Muscle layer of duodenum (tissue), 2 donors: Measurements from ENCODE around the gene LHPP.

ENCODE experiments used
- H3K27ac ChIP-seq: one replicate; pipeline ENCODE4 v1.7.0; 2013; ENCODE audit warnings: mild to moderate bottlenecking, low read length
- H3K27me3 ChIP-seq: one replicate; pipeline ENCODE4 v1.7.0; 2013; ENCODE audit warnings: low read depth, mild to moderate bottlenecking, control low read depth, low read length
- H3K36me3 ChIP-seq, 2 donors: one replicate each; pipeline ENCODE4 v1.7.0; 2013; ENCODE audit warnings: low read length in 2 of 2, control low read depth in 1 of 2, mild to moderate bottlenecking in 1 of 2; ENCODE audit not compliant: insufficient read depth in 2 of 2, control insufficient read depth in 1 of 2
- H3K4me1 ChIP-seq, 2 donors: one replicate each; pipeline ENCODE4 v1.7.0; 2013; ENCODE audit warnings: low read length in 2 of 2, mild to moderate bottlenecking in 2 of 2, control low read depth in 1 of 2, moderate library complexity in 1 of 2; ENCODE audit not compliant: insufficient read depth in 2 of 2, control insufficient read depth in 1 of 2
- H3K4me3 ChIP-seq, 2 donors: one replicate each; pipeline ENCODE4 v1.7.0; 2013; ENCODE audit warnings: low read length in 2 of 2, low read depth in 1 of 2, mild to moderate bottlenecking in 1 of 2
- H3K9me3 ChIP-seq, 2 donors: one replicate each; pipeline ENCODE4 v1.7.0; 2013; ENCODE audit warnings: low read length in 2 of 2, control low read depth in 1 of 2, mild to moderate bottlenecking in 1 of 2; ENCODE audit not compliant: control insufficient read depth in 1 of 2
- donor health status: healthy.

Gene LHPP

DNA sequence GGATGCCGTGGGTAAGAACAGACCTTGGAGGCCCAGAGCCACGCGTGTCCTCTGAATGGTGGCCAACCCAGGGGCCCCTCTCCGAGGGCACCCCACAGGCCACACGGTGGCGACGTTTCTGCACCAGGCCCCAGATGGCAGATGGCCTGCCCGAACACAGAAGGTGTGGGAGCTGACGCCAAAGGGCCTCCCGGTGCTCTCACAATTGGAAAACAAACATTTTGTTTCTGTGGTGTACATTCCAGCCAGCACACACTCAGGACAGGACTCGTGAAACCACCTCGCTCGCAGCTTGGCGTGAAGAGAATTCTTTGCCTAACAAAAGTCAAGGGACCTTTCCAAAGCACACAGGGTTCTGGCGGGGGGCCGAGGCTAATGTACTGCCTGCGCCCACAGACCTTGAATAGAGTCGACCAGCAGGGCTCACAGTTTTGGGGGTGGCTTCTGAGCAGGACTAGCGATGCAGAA lies 170.5 kb downstream of the LHPP start:
- Histone ChIP-seq H3K27ac (no peak overlapping the region), H3K4me1 (peaks cover 10 to 47% of the 10 kb centered on the region in 2 donors)

GRCh38 chr10:124632566-124632965 lies 170.9 kb downstream of the LHPP start:
- Histone ChIP-seq H3K9me3 (no peaks in the 10 kb centered on the region), H3K4me1 (peaks cover 10 to 43% of the 10 kb centered on the region in 2 donors), H3K27ac (no peak overlapping the region), H3K27me3 (no peaks in the 10 kb centered on the region), H3K36me3 (no peaks in the 10 kb centered on the region), H3K4me3 (no peak overlapping the region)

More for the DNA sequence above, 170.5 kb downstream of the LHPP start:
- Histone ChIP-seq H3K4me3 (no peak overlapping the region), H3K9me3 (no peaks in the 10 kb centered on the region), H3K36me3 (no peaks in the 10 kb centered on the region), H3K27me3 (no peaks in the 10 kb centered on the region)

GRCh38 chr10:124636271-124636995 lies 174.8 kb downstream of the LHPP start:
- Histone ChIP-seq H3K9me3 (no peaks in the 10 kb centered on the region), H3K36me3 (no peaks in the 10 kb centered on the region), H3K4me3 (no peak overlapping the region), H3K4me1 (peaks cover 7 to 41% of the 10 kb centered on the region in 2 donors), H3K27me3 (no peaks in the 10 kb centered on the region), H3K27ac (no peak overlapping the region)

GRCh38 chr10:124637091-124637700 lies 175.6 kb downstream of the LHPP start:
- peaks cover 15 to 44% of the 10 kb centered on the region in 2 donors for H3K4me1 ChIP-seq
- no peak overlapping the region for H3K4me3 ChIP-seq
- no peaks in the 10 kb centered on the region for H3K9me3 ChIP-seq
- H3K27ac ChIP-seq, result no peak overlapping the region
- no peaks in the 10 kb centered on the region for H3K27me3 ChIP-seq
- peaks cover 0 to 2% of the 10 kb centered on the region in 2 donors for H3K36me3 ChIP-seq

- no peaks in the 10 kb centered on the region for H3K9me3 ChIP-seq
- no peaks in the 10 kb centered on the region for H3K27me3 ChIP-seq
- H3K4me3 ChIP-seq, result no peak overlapping the region
- peaks cover 15 to 41% of the 10 kb centered on the region in 2 donors for H3K4me1 ChIP-seq
- H3K36me3 ChIP-seq, result peaks cover 0 to 4% of the 10 kb centered on the region in 2 donors
- no peak overlapping the region for H3K27ac ChIP-seq
Measured at GRCh38 chr10:124637746-124638145, 176.1 kb downstream of the LHPP start.

- no peaks in the 10 kb centered on the region for H3K9me3 ChIP-seq
- H3K4me1 ChIP-seq, result peaks cover 15 to 40% of the 10 kb centered on the region in 2 donors
- H3K27me3 ChIP-seq, result no peaks in the 10 kb centered on the region
- no peak overlapping the region for H3K4me3 ChIP-seq
- peaks cover 0 to 4% of the 10 kb centered on the region in 2 donors for H3K36me3 ChIP-seq
- no peak overlapping the region for H3K27ac ChIP-seq
Measured at GRCh38 chr10:124639206-124639605, 177.6 kb downstream of the LHPP start.

DNA sequence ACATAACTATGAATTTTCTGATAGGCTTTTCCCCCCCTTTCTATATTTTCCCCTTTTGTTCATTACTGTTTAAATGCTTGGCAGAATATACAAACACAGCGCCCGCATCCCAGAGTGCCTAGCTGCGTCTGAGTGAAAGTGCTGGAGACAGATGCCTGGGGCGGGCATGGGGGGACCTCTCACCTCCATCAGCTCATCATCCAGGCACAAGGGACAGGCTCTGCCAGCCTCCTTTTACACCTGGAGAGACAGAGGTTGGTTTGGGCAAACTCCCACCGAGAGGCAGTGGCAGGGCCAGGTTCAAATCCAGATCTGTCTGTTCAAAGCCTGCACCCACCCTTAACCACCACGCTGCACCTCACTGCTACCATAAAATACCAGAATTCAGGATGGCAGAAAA lies 178.0 kb downstream of the LHPP start:
- Histone ChIP-seq H3K4me3 (no peak overlapping the region), H3K27me3 (no peaks in the 10 kb centered on the region), H3K4me1 (peaks cover 15 to 45% of the 10 kb centered on the region in 2 donors), H3K36me3 (peaks cover 0 to 4% of the 10 kb centered on the region in 2 donors), H3K27ac (no peak overlapping the region), H3K9me3 (no peaks in the 10 kb centered on the region)

DNA sequence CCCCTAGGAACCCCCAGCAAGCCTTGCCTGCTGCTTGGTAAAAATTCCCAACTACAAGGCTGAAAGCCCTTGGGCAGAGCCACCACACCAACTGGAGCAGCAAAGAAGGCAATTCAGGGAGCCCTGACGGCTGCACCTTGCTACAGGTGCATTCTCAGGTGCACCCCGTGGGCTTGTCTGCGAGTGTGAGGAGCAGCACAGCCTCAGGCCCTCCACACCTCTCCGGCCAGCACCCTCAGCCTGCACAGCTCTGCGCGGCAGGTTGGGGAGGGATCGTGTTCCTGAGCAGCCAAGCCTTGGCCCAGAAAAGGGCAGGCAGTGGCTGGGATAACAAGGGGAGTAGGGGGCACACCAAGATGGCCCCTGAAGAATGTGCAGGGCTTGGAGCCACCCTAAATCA lies 178.4 kb downstream of the LHPP start:
- Histone ChIP-seq H3K4me1 (peaks cover 15 to 49% of the 10 kb centered on the region in 2 donors), H3K9me3 (no peaks in the 10 kb centered on the region), H3K36me3 (peaks cover 0 to 4% of the 10 kb centered on the region in 2 donors), H3K27me3 (no peaks in the 10 kb centered on the region), H3K4me3 (no peak overlapping the region), H3K27ac (no peak overlapping the region)

GRCh38 chr10:124640538-124641231 lies 179.1 kb downstream of the LHPP start:
- peaks cover 20 to 55% of the 10 kb centered on the region in 2 donors for H3K4me1 ChIP-seq
- H3K27me3 ChIP-seq, result no peaks in the 10 kb centered on the region
- no peaks in the 10 kb centered on the region for H3K9me3 ChIP-seq
- H3K36me3 ChIP-seq, result peaks cover 0 to 4% of the 10 kb centered on the region in 2 donors
- H3K4me3 ChIP-seq, result peak overlapping the region in 1 of 2 donors; percentile 16
- H3K27ac ChIP-seq, result peak overlapping the region; percentile 65

GRCh38 chr10:124641282-124642087 lies 179.9 kb downstream of the LHPP start:
- Histone ChIP-seq H3K4me3 (peak overlapping the region in 1 of 2 donors; percentile 16), H3K4me1 (peaks cover 28 to 63% of the 10 kb centered on the region in 2 donors), H3K36me3 (peaks cover 0 to 4% of the 10 kb centered on the region in 2 donors), H3K9me3 (no peaks in the 10 kb centered on the region), H3K27me3 (no peaks in the 10 kb centered on the region), H3K27ac (peak overlapping the region; percentile 65)
